Activated gamma-delta T cell treated with Interleukin-2 at 50 U/mL for 16 hours (primary cell): ENCODE measurements around the gene CFAP47.
"Not testable (repeated sequence)": the region's sequence is repeated elsewhere in the genome, so short reads cannot be mapped to it uniquely, and the experiment has no call there.

ENCODE experiments used
- DNase-seq: peaks from one replicate; pipeline ENCODE4 v3.0.0-alpha.2; 2020

CFAP47 gene

DNA sequence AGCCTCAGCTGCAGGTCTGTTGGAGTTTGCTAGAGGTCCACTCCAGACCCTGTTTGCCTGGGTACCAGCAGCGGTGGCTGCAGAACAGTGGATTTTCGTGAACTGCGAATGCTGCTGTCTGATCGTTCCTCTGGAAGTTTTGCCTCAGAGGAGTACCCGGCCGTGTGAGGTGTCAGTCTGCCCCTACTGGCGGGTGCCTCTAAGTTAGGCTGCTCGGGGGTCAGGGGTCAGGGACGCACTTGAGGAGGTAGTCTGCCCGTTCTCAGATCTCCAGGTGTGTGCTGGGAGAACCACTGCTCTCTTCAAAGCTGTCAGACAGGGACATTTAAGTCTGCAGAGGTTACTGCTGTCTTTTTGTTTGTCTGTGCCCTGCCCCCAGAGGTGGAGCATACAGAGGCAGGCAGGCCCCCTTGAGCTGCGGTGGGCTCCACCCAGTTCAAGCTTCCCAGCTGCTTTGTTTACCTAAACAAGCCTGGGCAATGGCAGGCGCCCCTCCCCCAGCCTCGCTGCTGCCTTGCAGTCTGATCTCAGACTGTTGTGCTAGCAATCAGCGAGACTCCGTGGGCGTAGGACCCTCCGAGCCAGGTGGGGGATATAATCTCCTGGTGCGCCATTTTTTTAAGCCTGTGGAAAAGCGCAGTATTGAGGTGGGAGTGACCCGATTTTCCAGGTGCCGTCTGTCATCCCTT, 315.4 kb downstream of the CFAP47 start:
- not testable (repeated sequence) for DNase-seq

GRCh38 chrX:36241397-36241796, 321.9 kb downstream of the CFAP47 start:
- no peak for DNase-seq

GRCh38 chrX:36266155-36266554, 346.6 kb downstream of the CFAP47 start:
- no peak for DNase-seq

GRCh38 chrX:36310136-36310535, 390.6 kb downstream of the CFAP47 start:
- DNase-seq, result no peak

DNA sequence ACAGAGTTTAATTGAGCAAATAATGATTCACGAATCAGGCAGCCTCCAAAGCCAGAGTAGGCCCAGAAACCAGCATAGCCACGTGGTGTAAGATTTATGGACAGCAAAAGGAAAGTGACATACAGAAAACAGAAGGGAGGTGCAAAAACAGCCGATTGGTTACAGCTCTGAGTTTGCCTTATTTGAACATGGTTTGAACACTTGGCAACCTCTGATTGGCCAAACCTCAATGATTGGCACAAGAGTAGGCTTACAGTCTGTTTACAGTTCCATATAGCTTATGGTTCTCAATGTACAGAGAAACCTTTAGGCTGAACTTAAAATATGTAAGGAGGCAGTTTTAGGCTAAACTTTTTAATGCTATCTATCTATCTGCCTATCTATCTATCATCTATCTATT, 394.8 kb downstream of the CFAP47 start:
- no peak for DNase-seq

DNA sequence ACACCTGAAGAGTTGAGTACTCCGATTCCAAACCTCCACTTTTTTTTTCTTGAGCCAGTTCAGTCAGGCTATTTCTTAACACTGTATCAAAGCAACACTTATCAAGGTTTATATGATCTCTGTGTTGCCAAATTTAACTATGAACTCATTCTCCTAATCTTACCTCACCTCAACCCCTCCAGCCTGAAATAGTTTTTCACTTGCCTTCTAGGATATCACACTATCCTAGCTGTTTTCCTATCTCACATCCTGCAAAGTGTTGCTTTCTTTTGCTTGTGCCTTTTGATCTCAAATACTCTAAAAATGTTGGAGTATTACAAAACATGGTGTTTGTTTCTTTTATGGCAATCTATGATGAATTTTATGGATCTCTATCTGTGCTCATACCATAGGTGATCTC, 415.0 kb downstream of the CFAP47 start:
- DNase-seq, result no peak

GRCh38 chrX:36336751-36337150, 417.2 kb downstream of the CFAP47 start:
- no peak for DNase-seq

DNA sequence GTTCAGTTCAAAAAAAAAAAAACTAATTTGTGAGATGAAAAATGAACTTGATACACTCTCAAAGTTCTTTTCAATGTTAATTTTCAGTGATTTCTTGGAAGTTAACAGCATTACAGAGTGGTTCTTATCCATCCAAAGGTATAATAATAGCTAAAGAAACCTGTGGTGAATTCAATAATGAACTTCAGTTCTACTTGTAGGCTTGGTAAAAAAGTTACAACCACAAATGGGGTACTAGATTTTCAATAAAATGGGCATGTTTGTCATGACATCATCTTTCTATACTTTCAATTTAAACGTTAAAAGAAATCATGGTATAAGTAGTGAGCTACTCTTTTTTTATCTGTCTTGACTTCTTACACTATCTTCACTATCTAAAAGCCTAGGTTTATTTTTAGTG, 424.8 kb downstream of the CFAP47 start:
- DNase-seq, result no peak

GRCh38 chrX:36348509-36348908, 429.0 kb downstream of the CFAP47 start:
- DNase-seq, result no peak

- no peak for DNase-seq
These were observed 438.3 kb downstream of the CFAP47 start for GRCh38 chrX:36357855-36358254.

GRCh38 chrX:36364262-36364661, 444.7 kb downstream of the CFAP47 start:
- no peak for DNase-seq

GRCh38 chrX:36383495-36383894, 464.0 kb downstream of the CFAP47 start:
- DNase-seq, result no peak

- no peak for DNase-seq
These were observed 469.4 kb downstream of the CFAP47 start for GRCh38 chrX:36388901-36389300.

- no peak for DNase-seq
These were observed 482.2 kb downstream of the CFAP47 start for GRCh38 chrX:36401774-36402173.

DNA sequence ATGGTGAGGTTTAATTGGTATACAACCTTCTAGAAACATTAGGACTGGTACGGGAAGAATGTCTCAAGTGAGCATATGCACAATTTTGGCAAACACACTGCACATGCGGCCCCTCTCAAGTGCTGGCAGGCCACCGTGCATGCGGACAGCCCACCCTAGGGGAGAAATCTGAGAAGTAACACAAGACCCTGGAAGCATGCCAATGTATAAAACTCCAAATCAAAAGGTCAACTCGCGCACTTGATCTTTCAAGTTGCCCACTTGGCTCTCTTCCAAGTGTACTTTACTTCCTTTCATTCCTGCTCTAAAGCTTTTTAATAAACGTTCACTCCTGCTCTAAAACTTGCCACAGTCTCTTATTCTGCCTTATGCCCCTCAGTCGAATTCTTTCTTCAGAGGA, 488.3 kb downstream of the CFAP47 start:
- no peak for DNase-seq

- no peak for DNase-seq
These were observed 494.5 kb downstream of the CFAP47 start for GRCh38 chrX:36414056-36414455.

GRCh38 chrX:36422368-36422767, 502.8 kb downstream of the CFAP47 start:
- no peak for DNase-seq

- DNase-seq, result no peak
These were observed 512.3 kb downstream of the CFAP47 start for GRCh38 chrX:36431819-36432218.

- DNase-seq, result no peak
These were observed 515.0 kb downstream of the CFAP47 start for GRCh38 chrX:36434522-36434921.
